ENCODE results near the gene MSH6. TPM values are rescaled to one million over a fixed set of nuclear protein-coding genes. Genes with fewer than 3 reads are reported as not detected.
A peak's percentile ranks its signal among the peaks of the same experiment; 100 is the strongest.

MSH6 gene
- total RNA-seq, 3 donors from 2014 or later (not counting 1 experiment from before 2014, with no cell fraction given) = 18.5 to 35.5 (median 26.2) TPM

DNA sequence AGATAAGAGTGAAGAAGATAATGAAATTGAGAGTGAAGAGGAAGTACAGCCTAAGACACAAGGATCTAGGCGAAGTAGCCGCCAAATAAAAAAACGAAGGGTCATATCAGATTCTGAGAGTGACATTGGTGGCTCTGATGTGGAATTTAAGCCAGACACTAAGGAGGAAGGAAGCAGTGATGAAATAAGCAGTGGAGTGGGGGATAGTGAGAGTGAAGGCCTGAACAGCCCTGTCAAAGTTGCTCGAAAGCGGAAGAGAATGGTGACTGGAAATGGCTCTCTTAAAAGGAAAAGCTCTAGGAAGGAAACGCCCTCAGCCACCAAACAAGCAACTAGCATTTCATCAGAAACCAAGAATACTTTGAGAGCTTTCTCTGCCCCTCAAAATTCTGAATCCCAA, 15.7 kb downstream of the MSH6 start:
- TF ChIP-seq, protein P1, sequence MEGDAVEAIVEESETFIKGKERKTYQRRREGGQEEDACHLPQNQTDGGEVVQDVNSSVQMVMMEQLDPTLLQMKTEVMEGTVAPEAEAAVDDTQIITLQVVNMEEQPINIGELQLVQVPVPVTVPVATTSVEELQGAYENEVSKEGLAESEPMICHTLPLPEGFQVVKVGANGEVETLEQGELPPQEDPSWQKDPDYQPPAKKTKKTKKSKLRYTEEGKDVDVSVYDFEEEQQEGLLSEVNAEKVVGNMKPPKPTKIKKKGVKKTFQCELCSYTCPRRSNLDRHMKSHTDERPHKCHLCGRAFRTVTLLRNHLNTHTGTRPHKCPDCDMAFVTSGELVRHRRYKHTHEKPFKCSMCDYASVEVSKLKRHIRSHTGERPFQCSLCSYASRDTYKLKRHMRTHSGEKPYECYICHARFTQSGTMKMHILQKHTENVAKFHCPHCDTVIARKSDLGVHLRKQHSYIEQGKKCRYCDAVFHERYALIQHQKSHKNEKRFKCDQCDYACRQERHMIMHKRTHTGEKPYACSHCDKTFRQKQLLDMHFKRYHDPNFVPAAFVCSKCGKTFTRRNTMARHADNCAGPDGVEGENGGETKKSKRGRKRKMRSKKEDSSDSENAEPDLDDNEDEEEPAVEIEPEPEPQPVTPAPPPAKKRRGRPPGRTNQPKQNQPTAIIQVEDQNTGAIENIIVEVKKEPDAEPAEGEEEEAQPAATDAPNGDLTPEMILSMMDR (IDR thresholded peaks at IDR 0.05) = no peak
- ATAC-seq = peak in 1 of 3 donors; percentile 39
- no peak overlapping the region for H3K4me3 Mint-ChIP-seq

DNA sequence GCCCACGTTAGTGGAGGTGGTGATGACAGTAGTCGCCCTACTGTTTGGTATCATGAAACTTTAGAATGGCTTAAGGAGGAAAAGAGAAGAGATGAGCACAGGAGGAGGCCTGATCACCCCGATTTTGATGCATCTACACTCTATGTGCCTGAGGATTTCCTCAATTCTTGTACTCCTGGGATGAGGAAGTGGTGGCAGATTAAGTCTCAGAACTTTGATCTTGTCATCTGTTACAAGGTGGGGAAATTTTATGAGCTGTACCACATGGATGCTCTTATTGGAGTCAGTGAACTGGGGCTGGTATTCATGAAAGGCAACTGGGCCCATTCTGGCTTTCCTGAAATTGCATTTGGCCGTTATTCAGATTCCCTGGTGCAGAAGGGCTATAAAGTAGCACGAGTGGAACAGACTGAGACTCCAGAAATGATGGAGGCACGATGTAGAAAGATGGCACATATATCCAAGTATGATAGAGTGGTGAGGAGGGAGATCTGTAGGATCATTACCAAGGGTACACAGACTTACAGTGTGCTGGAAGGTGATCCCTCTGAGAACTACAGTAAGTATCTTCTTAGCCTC, 16.2 kb downstream of the MSH6 start:
- H3K9me3 ChIP-seq (ENCODE audit: control insufficient read depth, insufficient read depth, low read length) = peaks cover 7% of the 10 kb centered on the region
- no peak overlapping the region for H3K4me3 ChIP-seq (ENCODE audit: low read length)
- ATAC-seq (peak in 1 of 3 donors; percentile 37), DNase-seq (no peak)
- peaks cover 6 to 11% of the 10 kb centered on the region in 2 donors for H3K4me1 Mint-ChIP-seq
- H3K27me3 ChIP-seq (ENCODE audit: control insufficient read depth, insufficient read depth, low read length) = no peaks in the 10 kb centered on the region
- H3K27ac Mint-ChIP-seq = peak overlapping the region; percentile 41 to 53
- H3K9me3 Mint-ChIP-seq = peaks cover 3 to 6% of the 10 kb centered on the region in 2 donors
- H3K27me3 Mint-ChIP-seq (ENCODE audit: low read depth in 2 of 2) = no peaks in the 10 kb centered on the region
- no peaks in the 10 kb centered on the region for H3K4me1 ChIP-seq (ENCODE audit: control insufficient read depth, insufficient read depth, low read length)
- peaks cover 69% of the 10 kb centered on the region for H3K36me3 ChIP-seq (ENCODE audit: control insufficient read depth, insufficient read depth, low read length)
- TF ChIP-seq, protein P1 (IDR thresholded peaks at IDR 0.05) = no peak
- H3K4me3 Mint-ChIP-seq = no peak overlapping the region
- whole genome bisulfite sequencing (ENCODE audit: insufficient coverage) = 93% methylated on average over 6 of the region's 6 CpGs
- H3K36me3 Mint-ChIP-seq = peaks cover 26% of the 10 kb centered on the region
- no peak overlapping the region for H3K27ac ChIP-seq (ENCODE audit: low read length)
- intact Hi-C loops (cut with micrococcal nuclease) = no loop called here

More for the DNA sequence above, 15.7 kb downstream of the MSH6 start:
- H3K4me3 ChIP-seq (ENCODE audit: low read length) = no peak overlapping the region
- no peaks in the 10 kb centered on the region for H3K4me1 ChIP-seq (ENCODE audit: control insufficient read depth, insufficient read depth, low read length)
- peaks cover 7% of the 10 kb centered on the region for H3K9me3 ChIP-seq (ENCODE audit: control insufficient read depth, insufficient read depth, low read length)
- WGBS (ENCODE audit: insufficient coverage) = 82% methylated on average over 5 of the region's 6 CpGs
- Mint-ChIP-seq H3K9me3 (peaks cover 3 to 6% of the 10 kb centered on the region in 2 donors), H3K27ac (peak overlapping the region; percentile 18 to 41), H3K27me3 (ENCODE audit: low read depth in 2 of 2) (no peaks in the 10 kb centered on the region), H3K4me1 (peaks cover 6 to 11% of the 10 kb centered on the region in 2 donors), H3K36me3 (peaks cover 24% of the 10 kb centered on the region)
- no peak overlapping the region for H3K27ac ChIP-seq (ENCODE audit: low read length)
- H3K36me3 ChIP-seq (ENCODE audit: control insufficient read depth, insufficient read depth, low read length) = peaks cover 64% of the 10 kb centered on the region
- H3K27me3 ChIP-seq (ENCODE audit: control insufficient read depth, insufficient read depth, low read length) = no peaks in the 10 kb centered on the region
- intact Hi-C loops (cut with micrococcal nuclease) = no loop called here
- DNase-seq = no peak

DNA sequence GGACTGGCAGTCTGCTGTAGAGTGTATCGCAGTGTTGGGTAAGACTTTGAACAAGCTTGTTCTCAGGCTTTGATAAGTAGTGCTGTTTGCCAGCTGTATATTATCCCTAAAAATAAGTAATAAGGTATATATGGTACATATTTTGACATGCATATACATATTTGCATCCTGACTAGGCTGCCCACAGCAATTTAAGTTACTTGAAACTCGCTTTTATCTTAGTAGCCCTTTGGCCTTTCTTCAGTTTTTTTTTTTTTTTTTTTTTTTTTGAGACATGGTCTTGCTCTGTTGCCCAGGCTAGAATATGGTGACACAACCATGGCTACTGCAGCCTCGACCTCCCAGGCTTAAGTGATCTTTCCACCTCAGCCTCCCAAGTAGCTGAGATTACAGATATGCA, 18.2 kb downstream of the MSH6 start:
- 96% methylated on average over 2 of the region's 3 CpGs for WGBS (ENCODE audit: insufficient coverage)
- H3K4me1 Mint-ChIP-seq = peaks cover 6 to 11% of the 10 kb centered on the region in 2 donors
- peaks cover 26% of the 10 kb centered on the region for H3K36me3 Mint-ChIP-seq
- Histone ChIP-seq H3K9me3 (ENCODE audit: control insufficient read depth, insufficient read depth, low read length) (peaks cover 7% of the 10 kb centered on the region), H3K4me3 (ENCODE audit: low read length) (no peak overlapping the region), H3K4me1 (ENCODE audit: control insufficient read depth, insufficient read depth, low read length) (no peaks in the 10 kb centered on the region), H3K27ac (ENCODE audit: low read length) (no peak overlapping the region), H3K36me3 (ENCODE audit: control insufficient read depth, insufficient read depth, low read length) (peaks cover 78% of the 10 kb centered on the region), H3K27me3 (ENCODE audit: control insufficient read depth, insufficient read depth, low read length) (no peaks in the 10 kb centered on the region)
- TF ChIP-seq, protein P1 (IDR thresholded peaks at IDR 0.05) = no peak
- no peak overlapping the region for H3K4me3 Mint-ChIP-seq
- intact Hi-C loops (cut with micrococcal nuclease) = no loop called here
- ATAC-seq = no peak
- no peaks in the 10 kb centered on the region for H3K27me3 Mint-ChIP-seq (ENCODE audit: low read depth in 2 of 2)
- DNase-seq = no peak
- peak overlapping the region in 1 of 2 donors; percentile 51 for H3K27ac Mint-ChIP-seq
- H3K9me3 Mint-ChIP-seq = peaks cover 3 to 6% of the 10 kb centered on the region in 2 donors

DNA sequence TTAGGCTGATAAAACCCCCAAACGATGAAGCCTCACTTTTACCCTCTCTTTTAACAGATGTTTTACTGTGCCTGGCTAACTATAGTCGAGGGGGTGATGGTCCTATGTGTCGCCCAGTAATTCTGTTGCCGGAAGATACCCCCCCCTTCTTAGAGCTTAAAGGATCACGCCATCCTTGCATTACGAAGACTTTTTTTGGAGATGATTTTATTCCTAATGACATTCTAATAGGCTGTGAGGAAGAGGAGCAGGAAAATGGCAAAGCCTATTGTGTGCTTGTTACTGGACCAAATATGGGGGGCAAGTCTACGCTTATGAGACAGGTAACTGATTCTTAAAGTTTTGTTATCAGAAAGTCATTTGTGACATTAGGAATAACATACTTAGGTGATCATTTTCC, 20.4 kb downstream of the MSH6 start:
- H3K27ac Mint-ChIP-seq = no peak overlapping the region

More for the DNA sequence above, 20.4 kb downstream of the MSH6 start:
- DNase-seq = no peak
- no peaks in the 10 kb centered on the region for H3K4me1 ChIP-seq (ENCODE audit: control insufficient read depth, insufficient read depth, low read length)
- Mint-ChIP-seq H3K36me3 (peaks cover 26% of the 10 kb centered on the region), H3K9me3 (peaks cover 3 to 6% of the 10 kb centered on the region in 2 donors), H3K4me3 (no peak overlapping the region), H3K27me3 (ENCODE audit: low read depth in 2 of 2) (no peaks in the 10 kb centered on the region), H3K4me1 (peaks cover 6 to 14% of the 10 kb centered on the region in 2 donors)
- no peak overlapping the region for H3K4me3 ChIP-seq (ENCODE audit: low read length)
- TF ChIP-seq, protein P1 (IDR thresholded peaks at IDR 0.05) = no peak
- H3K27ac ChIP-seq (ENCODE audit: low read length) = no peak overlapping the region
- no peak for ATAC-seq
- H3K27me3 ChIP-seq (ENCODE audit: control insufficient read depth, insufficient read depth, low read length) = no peaks in the 10 kb centered on the region
- H3K36me3 ChIP-seq (ENCODE audit: control insufficient read depth, insufficient read depth, low read length) = peaks cover 84% of the 10 kb centered on the region
- peaks cover 7% of the 10 kb centered on the region for H3K9me3 ChIP-seq (ENCODE audit: control insufficient read depth, insufficient read depth, low read length)
- WGBS (ENCODE audit: insufficient coverage) = 98% methylated on average over 5 of the region's 7 CpGs
- intact Hi-C loops (cut with micrococcal nuclease) = no loop called here

Measured in natural killer cell (primary cell).